Measurements from ENCODE around the gene RAB44. TPM values are rescaled to one million over a fixed set of nuclear protein-coding genes. Genes with fewer than 3 reads are reported as not detected.

RAB44 gene
- total and polyA plus RNA-seq, 2 of the 4 experiments (the other 2 are of a cell fraction): 0.03 TPM; not detected in 1

DNA sequence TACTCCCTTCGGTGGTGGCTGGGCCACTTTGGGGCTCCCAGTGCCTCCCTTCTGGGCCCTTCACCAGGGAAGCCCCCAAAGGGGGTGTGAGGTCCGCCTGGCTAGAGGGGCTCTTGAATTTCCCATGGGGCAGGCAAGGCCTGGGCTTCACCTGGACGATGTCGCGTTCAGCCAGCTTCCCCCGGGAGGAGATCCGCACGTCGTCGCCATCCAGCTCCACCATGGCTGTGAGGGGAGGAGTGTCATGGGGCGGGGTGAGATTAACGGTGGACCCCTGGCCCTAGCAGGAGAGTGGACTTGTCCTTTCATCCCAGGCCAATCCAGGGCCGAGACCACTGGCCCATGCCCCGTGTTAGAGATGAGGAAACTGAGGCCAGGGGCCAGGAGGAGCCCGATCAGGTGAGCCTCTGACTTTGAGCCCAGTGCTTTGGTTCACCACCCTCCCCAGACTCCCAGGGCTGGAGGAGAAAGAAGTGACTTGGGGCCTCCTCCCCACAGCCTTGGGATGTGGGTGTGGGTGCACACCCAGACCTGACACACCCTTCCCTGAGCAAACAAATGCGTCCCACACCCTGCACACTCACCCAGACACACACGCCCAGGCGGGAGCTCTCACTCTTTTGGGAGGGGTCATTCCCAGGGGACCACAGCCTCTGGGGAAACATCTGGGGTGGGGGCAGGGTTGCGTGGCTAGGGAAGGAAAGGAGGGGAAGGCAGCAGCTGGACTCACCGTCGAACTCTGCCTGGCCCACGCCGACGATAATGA lies 46.1 kb downstream of the RAB44 start:
- BruUV-seq (replicated peaks): no TSS peak

More for the DNA sequence above, 46.1 kb downstream of the RAB44 start:
- 47% methylated on average over 8 of the region's 24 CpGs; no CpG with 5 or more reads in 1 of the 2 experiments for WGBS, 2 experiments (ENCODE audit: extremely low coverage in 2 of 2, insufficient read length in 1 of 2)
- no peak overlapping the region for H4K91ac ChIP-seq (ENCODE audit: insufficient read depth, low read depth, low read length)
- intact Hi-C loops (cut with micrococcal nuclease) (no loop called here), in situ Hi-C loops (cut with MboI; ENCODE audit: low sequenced_read_pairs) (no loop called here), dilution Hi-C loops (cut with HindIII; ENCODE audit: low sequenced_read_pairs, unreplicated experiment) (no loop called here)
- no peak overlapping the region for H3K27ac ChIP-seq (ENCODE audit: insufficient read depth, low read length)
- ATAC-seq (ENCODE audit: low read depth): no peak
- H3K23ac ChIP-seq (ENCODE audit: low read depth, low read length): no peak overlapping the region
- H3K9me3 ChIP-seq (ENCODE audit: control insufficient read depth, insufficient read depth, low read length): peaks cover 10% of the 10 kb centered on the region
- no peak overlapping the region for H2BK5ac ChIP-seq (ENCODE audit: low read depth, low read length, poor library complexity, severe bottlenecking)
- H3K36me3 ChIP-seq (ENCODE audit: control insufficient read depth, insufficient read depth, low read length): no peaks in the 10 kb centered on the region
- peaks cover 34% of the 10 kb centered on the region for H3K27me3 ChIP-seq (ENCODE audit: control insufficient read depth, insufficient read depth, low read length)
- no peak overlapping the region for H3K4me2 ChIP-seq (ENCODE audit: low read depth, low read length)
- H3K4me1 ChIP-seq (ENCODE audit: control insufficient read depth, insufficient read depth, low read length): no peaks in the 10 kb centered on the region
- H2BK20ac ChIP-seq (ENCODE audit: low read depth, low read length): no peak overlapping the region
- no peak overlapping the region for H2BK15ac ChIP-seq (ENCODE audit: low read depth, low read length)
- no peak overlapping the region for H3K56ac ChIP-seq (ENCODE audit: extremely low read depth, insufficient read depth, low read length)
- H4K20me1 ChIP-seq (ENCODE audit: insufficient read depth, low read length): peaks cover 3% of the 10 kb centered on the region; the same call in 1 of the 2 replicates
- H2AK5ac ChIP-seq (ENCODE audit: low read depth, low read length): no peak overlapping the region
- ChIA-PET CTCF (no interaction called here), POLR2A (ENCODE audit: unreplicated experiment) (no interaction called here)
- no peak overlapping the region for H3K14ac ChIP-seq (replicated peaks; ENCODE audit: low read depth, low read length)
- H3K9ac ChIP-seq (ENCODE audit: low read depth, low read length): no peak overlapping the region
- TF ChIP-seq BHLHE40 (IDR thresholded peaks at IDR 0.05; ENCODE audit: low read depth, low read length): no peak
- no peak for TF ChIP-seq MAZ (IDR thresholded peaks at IDR 0.05; ENCODE audit: borderline replicate concordance, low read depth, low read length)
- TF ChIP-seq NFE2L2 (IDR thresholded peaks at IDR 0.05; ENCODE audit: low read depth, low read length): no peak
- TF ChIP-seq, protein P1, sequence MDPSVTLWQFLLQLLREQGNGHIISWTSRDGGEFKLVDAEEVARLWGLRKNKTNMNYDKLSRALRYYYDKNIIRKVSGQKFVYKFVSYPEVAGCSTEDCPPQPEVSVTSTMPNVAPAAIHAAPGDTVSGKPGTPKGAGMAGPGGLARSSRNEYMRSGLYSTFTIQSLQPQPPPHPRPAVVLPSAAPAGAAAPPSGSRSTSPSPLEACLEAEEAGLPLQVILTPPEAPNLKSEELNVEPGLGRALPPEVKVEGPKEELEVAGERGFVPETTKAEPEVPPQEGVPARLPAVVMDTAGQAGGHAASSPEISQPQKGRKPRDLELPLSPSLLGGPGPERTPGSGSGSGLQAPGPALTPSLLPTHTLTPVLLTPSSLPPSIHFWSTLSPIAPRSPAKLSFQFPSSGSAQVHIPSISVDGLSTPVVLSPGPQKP (IDR thresholded peaks at IDR 0.05; ENCODE audit: borderline replicate concordance, low read depth, low read length): no peak
- no peak for TF ChIP-seq CEBPB (IDR thresholded peaks at IDR 0.05; ENCODE audit: low read depth, low read length)
- TF ChIP-seq CHD1 (IDR thresholded peaks at IDR 0.05; ENCODE audit: low read depth, low read length): no peak
- no peak for TF ChIP-seq RAD21 (IDR thresholded peaks at IDR 0.05; ENCODE audit: low read length)
- TF ChIP-seq MXI1 (IDR thresholded peaks at IDR 0.05; ENCODE audit: borderline replicate concordance, low read depth, low read length): no peak
- TF ChIP-seq RCOR1 (IDR thresholded peaks at IDR 0.05; ENCODE audit: insufficient replicate concordance, low read length): no peak
- TF ChIP-seq, protein P2, sequence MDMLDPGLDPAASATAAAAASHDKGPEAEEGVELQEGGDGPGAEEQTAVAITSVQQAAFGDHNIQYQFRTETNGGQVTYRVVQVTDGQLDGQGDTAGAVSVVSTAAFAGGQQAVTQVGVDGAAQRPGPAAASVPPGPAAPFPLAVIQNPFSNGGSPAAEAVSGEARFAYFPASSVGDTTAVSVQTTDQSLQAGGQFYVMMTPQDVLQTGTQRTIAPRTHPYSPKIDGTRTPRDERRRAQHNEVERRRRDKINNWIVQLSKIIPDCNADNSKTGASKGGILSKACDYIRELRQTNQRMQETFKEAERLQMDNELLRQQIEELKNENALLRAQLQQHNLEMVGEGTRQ (IDR thresholded peaks at IDR 0.05; ENCODE audit: low read depth, low read length): no peak
- TF ChIP-seq POLR2A (IDR thresholded peaks at IDR 0.05; ENCODE audit: low read depth, low read length): no peak
- DNase-seq: no peak
- no peak overlapping the region for H3K4ac ChIP-seq (ENCODE audit: low read depth, low read length)
- no peak overlapping the region for H4K8ac ChIP-seq (ENCODE audit: low read depth in 2 of 2, low read length in 2 of 2)
- H2AFZ ChIP-seq (replicated peaks; ENCODE audit: low read length, poor library complexity): no peak overlapping the region
- peaks cover 4% of the 10 kb centered on the region; the same call in 1 of the 2 replicates for H3K9me1 ChIP-seq (ENCODE audit: insufficient read depth, low read length)
- H4K5ac ChIP-seq (ENCODE audit: low read depth, low read length): no peak overlapping the region
- no peaks in the 10 kb centered on the region for H3K79me1 ChIP-seq (ENCODE audit: low read depth in 1 of 2, low read length in 2 of 2)
- H3K18ac ChIP-seq (ENCODE audit: low read depth, low read length): no peak overlapping the region
- H3K4me3 ChIP-seq (ENCODE audit: insufficient read depth, low read depth, low read length): no peak overlapping the region
- no peak overlapping the region for H2AK9ac ChIP-seq (replicated peaks; ENCODE audit: low read depth, low read length, poor library complexity)
- H2BK120ac ChIP-seq (ENCODE audit: low read depth, low read length): no peak overlapping the region

Measured in IMR-90 (cell line).